Gastroesophageal sphincter (tissue), 3 donors: ENCODE results near the gene SZT2.

Experiments
- POLR2A ChIP-seq, 2 donors: fragments of 450-650 bp; IDR thresholded peaks; one replicate each; pipeline ENCODE4 v1.6.1; 2017; ENCODE audit warnings: antibody characterized with exemption in 2 of 2, mild to moderate bottlenecking in 2 of 2, moderate library complexity in 1 of 2
- TF ChIP-seq, protein P1 (sequence below), 4 experiments: fragments of 200-600 bp in 2 of 4; fragments of 450-650 bp in 2 of 4; sonication (generic) in 1 of 4; IDR thresholded peaks; one replicate each; pipeline ENCODE4 v1.5.1; 2017 to 2019; ENCODE audit warnings: antibody characterized with exemption in 4 of 4, mild to moderate bottlenecking in 2 of 4, moderate library complexity in 2 of 4

DNA sequence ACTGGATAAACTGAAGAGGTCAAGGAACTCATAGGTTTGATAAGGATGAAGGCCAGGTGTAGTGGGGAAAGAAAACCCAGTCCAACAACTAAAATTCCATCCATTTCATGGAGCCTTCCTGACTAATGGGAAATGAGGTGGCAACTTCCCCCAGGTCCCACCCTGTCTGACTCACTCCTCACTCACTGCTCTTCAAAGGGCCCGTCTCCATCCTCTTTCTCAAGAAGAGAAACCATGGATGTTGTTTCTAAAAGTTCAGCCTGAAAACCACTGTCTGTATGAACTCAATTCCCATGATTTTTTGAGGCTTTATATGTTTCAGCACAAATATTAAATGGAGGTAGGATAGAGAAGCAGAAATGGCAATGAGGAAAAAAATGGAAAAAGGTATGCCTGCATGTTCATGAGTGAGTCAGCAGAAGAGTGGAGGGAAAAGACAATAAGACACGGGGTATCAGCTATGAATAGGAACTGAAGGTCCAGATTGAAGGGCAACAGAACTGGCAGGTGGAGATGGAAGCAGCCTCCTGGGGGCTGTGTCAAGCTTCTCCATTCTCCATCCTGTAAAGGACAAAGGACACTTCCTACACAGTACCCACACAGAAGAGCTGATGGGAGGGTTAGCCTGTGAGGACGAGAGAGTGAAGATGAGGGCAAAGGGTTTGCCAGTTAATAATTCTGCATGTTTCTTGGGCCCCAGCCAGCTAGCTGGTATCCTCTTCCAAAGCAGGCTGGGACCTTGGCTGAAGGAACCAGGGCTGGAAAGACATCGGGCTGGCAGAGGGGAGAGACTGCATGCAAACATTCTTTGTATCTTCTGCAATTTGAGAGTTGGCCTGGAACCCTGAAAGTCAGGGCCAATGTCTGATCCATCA, 16.4 kb upstream of the SZT2 start:
- TF ChIP-seq, protein P1, sequence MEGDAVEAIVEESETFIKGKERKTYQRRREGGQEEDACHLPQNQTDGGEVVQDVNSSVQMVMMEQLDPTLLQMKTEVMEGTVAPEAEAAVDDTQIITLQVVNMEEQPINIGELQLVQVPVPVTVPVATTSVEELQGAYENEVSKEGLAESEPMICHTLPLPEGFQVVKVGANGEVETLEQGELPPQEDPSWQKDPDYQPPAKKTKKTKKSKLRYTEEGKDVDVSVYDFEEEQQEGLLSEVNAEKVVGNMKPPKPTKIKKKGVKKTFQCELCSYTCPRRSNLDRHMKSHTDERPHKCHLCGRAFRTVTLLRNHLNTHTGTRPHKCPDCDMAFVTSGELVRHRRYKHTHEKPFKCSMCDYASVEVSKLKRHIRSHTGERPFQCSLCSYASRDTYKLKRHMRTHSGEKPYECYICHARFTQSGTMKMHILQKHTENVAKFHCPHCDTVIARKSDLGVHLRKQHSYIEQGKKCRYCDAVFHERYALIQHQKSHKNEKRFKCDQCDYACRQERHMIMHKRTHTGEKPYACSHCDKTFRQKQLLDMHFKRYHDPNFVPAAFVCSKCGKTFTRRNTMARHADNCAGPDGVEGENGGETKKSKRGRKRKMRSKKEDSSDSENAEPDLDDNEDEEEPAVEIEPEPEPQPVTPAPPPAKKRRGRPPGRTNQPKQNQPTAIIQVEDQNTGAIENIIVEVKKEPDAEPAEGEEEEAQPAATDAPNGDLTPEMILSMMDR (IDR thresholded peaks at IDR 0.05): no peak
- no peak for TF ChIP-seq POLR2A (IDR thresholded peaks at IDR 0.05)
